ENCODE data around the gene SPTLC2.

Gene SPTLC2

DNA sequence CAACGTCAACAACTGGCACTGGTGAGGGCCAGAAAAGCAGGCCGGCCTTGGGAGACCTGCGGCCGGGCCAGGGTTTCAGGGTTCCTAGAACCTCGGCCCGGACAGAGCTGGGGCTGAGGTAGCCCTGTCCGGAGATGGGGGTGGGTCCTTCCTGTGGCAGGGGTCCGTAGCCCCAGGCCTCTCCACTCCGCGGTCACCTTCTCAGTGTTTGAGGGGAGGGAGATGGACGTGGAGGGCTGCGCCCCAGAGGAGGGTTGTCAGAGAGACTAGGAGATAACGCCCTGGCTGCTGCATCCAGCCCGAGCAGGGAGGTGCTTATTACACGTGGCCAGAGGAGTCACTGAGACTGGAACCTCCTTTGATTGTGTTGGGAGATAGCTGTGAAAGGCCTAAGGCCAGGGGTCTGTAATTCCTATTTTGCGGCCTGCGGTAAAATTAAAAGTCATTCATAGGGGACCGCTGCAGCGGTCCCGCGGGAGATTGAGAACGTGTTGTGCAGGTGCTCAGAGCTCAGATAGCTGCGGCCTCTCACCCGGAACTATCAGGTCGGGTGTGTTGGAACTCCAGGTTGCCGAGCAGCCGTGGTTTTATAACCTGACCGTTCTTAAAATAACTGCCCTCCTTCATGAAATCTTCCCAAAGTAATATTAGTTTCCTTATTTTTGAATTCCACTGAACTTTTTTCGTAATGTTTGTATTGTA, 158.0 kb downstream of the SPTLC2 start:
- no peak for DNase-seq

DNA sequence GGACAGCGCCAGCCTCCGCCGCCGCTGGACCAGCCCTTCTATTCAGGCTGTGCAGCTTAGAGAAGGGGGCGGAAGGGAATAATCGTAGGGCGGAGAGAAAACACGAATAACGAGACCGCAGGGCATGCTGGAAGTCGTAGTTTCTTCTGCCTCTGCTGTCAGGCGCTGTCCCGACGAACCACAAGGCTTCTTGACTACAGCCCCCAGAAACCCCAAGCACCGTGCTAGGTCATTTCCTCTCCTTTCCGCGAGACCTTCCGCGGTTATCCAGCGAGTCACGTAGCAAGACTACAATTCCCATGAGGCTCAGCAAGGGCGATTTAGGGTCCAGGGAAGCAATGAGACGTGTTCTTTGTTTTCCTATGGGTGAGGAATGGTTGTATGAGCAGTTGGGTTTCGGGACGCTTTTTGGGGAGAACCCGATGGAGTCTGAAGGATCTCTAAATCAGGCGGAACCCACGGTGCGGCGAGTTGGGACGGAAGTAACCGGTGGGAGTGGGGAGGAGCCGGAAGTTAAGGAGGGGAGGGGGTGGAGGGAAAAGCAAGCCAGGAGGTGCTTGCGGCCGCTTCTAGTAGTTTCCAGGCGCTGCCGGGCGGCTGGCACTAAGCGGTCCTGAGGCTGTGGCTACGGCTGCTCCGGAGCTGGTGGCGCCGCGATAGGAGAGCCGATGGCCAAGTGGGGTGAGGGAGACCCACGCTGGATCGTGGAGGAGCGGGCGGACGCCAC, 158.8 kb downstream of the SPTLC2 start, which contains the start of the genes AHSA1 and VIPAS39:
Gene AHSA1, plus strand, starts transcription at position 572 of the 727 bp plus-strand sequence. Its CDS starts 97 bp downstream, at position 669.
Gene VIPAS39, minus strand, starts transcription at position 80 of the 727 bp plus-strand sequence. CDS start 3,499 bp downstream, outside the sequence.
- DNase-seq, result peak; percentile 100

DNA sequence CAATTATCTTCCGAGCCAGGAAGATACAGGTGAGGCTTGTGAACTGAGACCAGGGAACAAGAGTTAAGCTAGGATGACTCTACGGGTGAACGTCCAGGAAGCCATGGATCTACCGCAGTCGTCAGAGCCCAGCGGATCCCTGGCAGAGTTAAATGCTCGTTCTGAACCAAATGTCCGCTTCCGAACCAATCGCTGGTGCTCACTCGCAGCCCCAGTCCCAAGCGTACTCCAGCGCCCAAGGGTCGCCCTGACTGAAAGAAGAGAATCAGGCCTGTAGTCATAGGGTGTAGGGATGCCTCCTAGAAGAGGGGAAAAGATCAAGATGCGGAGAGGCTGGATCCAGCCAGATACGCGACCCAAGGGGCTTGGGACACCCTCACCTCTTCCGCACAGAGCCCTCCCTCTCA, 159.3 kb downstream of the SPTLC2 start:
- no peak for DNase-seq

All from retina (tissue), 1 donor.